HG02798 (cell line): ENCODE results near the gene SOX5.
A peak's percentile ranks its signal among the peaks of the same experiment; 100 is the strongest.

Experiments
- ATAC-seq: cut with Tn5 transposase; IDR thresholded peaks from one replicate; pipeline ENCODE4 v1.9.1; 2021; ENCODE audit warnings: mild to moderate bottlenecking; ENCODE audit not compliant: unreplicated experiment, poor library complexity

Gene SOX5

DNA sequence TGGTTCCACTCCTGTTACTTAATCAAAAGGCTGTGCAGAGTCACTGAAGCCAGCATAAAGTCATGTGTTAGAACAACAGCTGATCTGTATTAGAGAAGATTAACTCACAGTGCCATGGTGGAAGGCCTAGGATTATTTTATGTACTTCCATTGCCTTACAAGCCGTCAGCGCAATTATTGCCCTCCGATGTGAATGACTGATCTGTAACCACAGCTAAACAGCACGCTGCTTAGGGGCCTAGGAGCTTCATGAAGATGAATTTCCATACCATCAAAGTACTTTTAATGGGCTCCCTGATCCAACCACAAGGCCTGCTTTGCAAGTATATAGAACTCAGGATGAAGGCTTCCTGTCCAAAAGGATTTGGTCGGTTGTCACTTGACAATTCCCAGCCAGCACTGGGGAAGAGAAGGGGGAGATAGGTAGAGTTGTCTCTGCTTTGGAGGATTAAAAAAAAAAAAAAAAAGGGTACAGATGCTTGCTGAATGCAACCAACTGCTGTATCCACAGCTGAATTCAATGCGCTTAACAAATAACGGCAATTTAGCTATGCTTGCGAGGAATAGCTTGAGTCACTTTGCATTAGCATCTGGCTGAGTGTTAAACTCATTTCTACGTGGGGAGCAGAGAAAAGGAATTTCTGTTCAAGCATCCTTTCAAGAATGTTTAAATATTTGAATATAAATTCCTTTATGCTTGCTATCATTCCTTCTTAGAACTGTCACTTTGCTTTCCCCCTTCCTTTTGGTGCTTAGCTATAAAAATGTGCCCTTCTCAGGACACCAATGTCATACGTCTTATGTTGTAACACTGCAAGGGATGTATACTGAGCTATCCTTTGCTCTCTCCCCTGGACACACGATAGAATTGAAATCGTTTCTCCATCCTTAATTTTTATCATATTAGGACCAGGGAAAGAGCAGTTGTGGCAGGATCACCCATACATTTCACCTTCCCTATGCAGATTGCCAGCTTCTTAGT, 387.8 kb downstream of the SOX5 start:
- ATAC-seq, result no peak

DNA sequence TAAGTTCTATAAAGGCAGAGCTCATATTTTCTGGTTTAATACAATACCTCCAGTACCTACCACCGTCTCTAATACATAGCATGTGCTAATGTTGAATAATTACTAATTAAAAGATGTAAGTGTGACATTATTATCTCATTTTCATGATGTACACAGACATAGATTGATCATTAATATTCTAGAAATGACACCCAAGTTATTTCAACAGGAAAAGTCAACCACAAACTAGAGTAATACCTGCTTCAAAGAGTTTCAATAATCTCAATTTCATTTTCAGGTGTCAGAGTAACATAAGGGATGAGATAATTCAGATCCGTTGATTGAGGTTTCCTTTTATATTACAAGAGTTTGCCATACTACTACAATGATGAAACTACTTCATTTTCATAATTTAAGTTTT, 388.9 kb downstream of the SOX5 start:
- peak; percentile 81 for ATAC-seq

- ATAC-seq, result no peak
These were observed 390.2 kb downstream of the SOX5 start for GRCh38 chr12:23559268-23559753.

GRCh38 chr12:23556661-23557060, 392.8 kb downstream of the SOX5 start:
- no peak for ATAC-seq

DNA sequence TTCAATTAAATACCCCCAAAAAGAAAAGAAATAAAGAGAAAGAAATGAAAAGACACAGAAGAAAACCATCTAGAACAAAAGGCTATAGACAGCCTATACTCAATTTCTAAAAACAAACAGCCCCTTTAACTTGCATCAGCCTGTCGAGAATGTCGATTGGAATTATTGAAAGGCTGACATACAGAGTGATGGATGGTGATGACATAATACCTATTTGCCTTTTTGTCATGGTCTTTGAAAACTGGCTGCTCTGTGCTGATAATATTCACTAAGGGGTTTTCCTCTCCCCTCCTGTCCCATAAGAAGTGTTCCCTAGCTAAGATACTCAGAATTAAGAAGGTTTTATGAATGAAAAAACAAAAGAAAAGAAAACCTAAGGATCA, 393.7 kb downstream of the SOX5 start:
- ATAC-seq, result no peak

DNA sequence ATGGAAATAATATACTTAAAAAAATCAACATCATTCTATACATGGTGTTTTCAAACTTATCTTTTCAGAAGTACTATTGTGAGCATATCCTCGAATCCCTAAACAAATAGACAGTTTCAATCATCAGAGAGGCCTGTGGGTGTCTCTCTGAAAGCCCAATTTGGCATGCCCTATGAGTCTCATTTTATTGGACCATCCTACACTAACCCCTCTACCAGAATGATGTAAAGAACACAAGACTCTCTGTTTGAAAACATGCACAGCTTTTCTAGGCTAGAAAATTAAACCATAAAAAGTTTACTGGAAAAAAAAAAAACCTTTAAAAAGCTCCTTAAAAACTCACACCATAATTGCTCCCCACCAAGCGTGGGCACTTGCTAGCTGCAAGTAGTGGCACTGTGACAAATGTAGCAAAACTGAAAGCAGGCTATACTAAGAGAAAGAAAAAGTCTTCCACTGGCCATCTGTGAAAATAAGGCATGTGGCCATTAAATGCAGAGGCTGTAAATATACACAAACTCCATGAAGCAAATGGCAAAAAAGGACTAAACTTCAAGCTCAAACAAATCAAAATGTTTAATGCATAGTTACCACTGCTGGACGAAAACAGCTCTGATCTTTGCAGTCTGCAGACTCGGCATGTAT, 394.2 kb downstream of the SOX5 start:
- peak; percentile 61 for ATAC-seq

DNA sequence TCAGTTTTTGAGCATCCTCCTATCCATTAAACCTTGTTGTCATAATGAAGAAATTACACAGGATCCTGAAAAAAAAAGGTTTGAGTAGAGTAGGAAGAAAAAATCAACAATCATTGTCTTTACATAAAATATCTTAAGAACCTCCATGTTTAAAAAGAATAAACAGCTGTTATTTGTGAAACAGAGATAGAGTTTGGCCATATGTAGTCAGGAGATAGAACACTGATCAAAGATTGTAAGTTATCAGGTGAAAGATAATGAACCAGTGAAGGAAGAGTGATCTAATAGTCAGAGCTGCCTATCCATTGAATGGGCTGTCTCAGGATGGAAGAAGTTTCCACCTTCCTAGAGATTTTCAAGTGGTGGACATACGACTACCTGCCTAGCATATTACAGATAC, 397.1 kb downstream of the SOX5 start:
- no peak for ATAC-seq

DNA sequence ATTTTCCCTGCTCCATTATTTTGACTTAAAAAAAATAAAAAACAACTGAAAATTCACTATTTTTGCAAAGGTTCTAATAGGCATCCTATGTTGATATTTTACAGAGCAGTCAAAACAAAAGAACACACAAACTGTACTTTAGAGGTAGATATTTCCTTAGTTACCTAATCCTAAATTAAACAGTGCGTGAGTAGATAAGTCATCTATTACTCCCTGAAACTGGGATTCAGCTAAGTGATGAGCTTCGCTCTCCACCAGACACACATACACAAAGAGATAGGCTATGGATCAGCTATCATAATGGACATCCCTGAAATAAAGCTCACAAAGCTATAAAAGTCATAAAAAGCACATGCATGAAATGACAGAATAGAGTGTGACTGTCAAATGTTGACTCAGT, 398.7 kb downstream of the SOX5 start:
- no peak for ATAC-seq

GRCh38 chr12:23548742-23549141, 400.7 kb downstream of the SOX5 start:
- ATAC-seq, result no peak

GRCh38 chr12:23546756-23547155, 402.7 kb downstream of the SOX5 start:
- no peak for ATAC-seq

DNA sequence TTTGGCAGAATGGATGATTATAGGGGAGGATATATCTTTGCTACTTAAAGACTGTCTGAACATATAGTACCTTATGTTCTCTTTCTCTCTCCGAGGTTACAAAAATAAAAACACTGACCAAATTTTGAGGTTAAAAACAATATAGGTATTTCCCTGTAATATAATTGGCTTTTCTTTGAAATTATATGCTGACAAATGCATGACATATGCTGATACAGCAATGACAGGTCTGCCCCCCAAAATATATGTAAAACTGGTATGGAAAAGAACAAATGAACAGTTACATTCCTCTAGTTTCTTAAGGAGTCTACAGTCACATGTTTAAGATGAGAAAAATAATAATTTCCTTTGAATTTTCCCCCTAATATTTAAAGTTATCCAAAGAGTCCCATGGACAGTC, 405.7 kb downstream of the SOX5 start:
- no peak for ATAC-seq

GRCh38 chr12:23542187-23542586, 407.3 kb downstream of the SOX5 start:
- ATAC-seq, result no peak

GRCh38 chr12:23540572-23540971, 408.9 kb downstream of the SOX5 start:
- no peak for ATAC-seq

GRCh38 chr12:23536293-23536692, 413.2 kb downstream of the SOX5 start:
- ATAC-seq, result peak; percentile 87

- ATAC-seq, result no peak
These were observed 414.0 kb downstream of the SOX5 start for GRCh38 chr12:23535441-23535840.

- no peak for ATAC-seq
These were observed 415.3 kb downstream of the SOX5 start for GRCh38 chr12:23534196-23534595.

GRCh38 chr12:23533699-23534098, 415.8 kb downstream of the SOX5 start:
- ATAC-seq, result no peak

GRCh38 chr12:23533265-23533664, 416.2 kb downstream of the SOX5 start:
- ATAC-seq, result no peak

GRCh38 chr12:23528316-23528715, 421.2 kb downstream of the SOX5 start:
- ATAC-seq, result no peak

GRCh38 chr12:23525450-23526072, 423.9 kb downstream of the SOX5 start:
- ATAC-seq, result no peak

GRCh38 chr12:23523339-23523738, 426.1 kb downstream of the SOX5 start:
- no peak for ATAC-seq
